ENCODE data around the gene RHOU.

Gene RHOU

GRCh38 chr1:228739826-228740225, 4.5 kb downstream of the RHOU start:
- DNase-seq = no peak

GRCh38 chr1:228740543-228741317, 5.5 kb downstream of the RHOU start:
- no peak for DNase-seq

GRCh38 chr1:228742281-228742860, 7.1 kb downstream of the RHOU start:
- DNase-seq = no peak

GRCh38 chr1:228743405-228743804, 8.1 kb downstream of the RHOU start:
- no peak for DNase-seq

GRCh38 chr1:228744356-228744755, 9.1 kb downstream of the RHOU start:
- no peak for DNase-seq

- no peak for DNase-seq
Measured at GRCh38 chr1:228744918-228745317, 9.6 kb downstream of the RHOU start.

GRCh38 chr1:228745497-228745896, 10.2 kb downstream of the RHOU start:
- DNase-seq = no peak

- DNase-seq = no peak
Measured at GRCh38 chr1:228747301-228747935, 12.1 kb downstream of the RHOU start.

GRCh38 chr1:228748029-228748428, 12.8 kb downstream of the RHOU start:
- no peak for DNase-seq

- no peak for DNase-seq
Measured at GRCh38 chr1:228748431-228748830, 13.2 kb downstream of the RHOU start.

- DNase-seq = no peak
Measured at GRCh38 chr1:228749765-228750164, 14.5 kb downstream of the RHOU start.

GRCh38 chr1:228750915-228751314, 15.6 kb downstream of the RHOU start:
- no peak for DNase-seq

GRCh38 chr1:228751360-228752098, 16.2 kb downstream of the RHOU start:
- no peak for DNase-seq

- DNase-seq = no peak
Measured at GRCh38 chr1:228752258-228752657, 17.0 kb downstream of the RHOU start.

GRCh38 chr1:228752675-228753265, 17.5 kb downstream of the RHOU start:
- no peak for DNase-seq

- no peak for DNase-seq
Measured at GRCh38 chr1:228753287-228753686, 18.0 kb downstream of the RHOU start.

GRCh38 chr1:228753786-228754360, 18.6 kb downstream of the RHOU start:
- DNase-seq = no peak

- DNase-seq = no peak
Measured at GRCh38 chr1:228754646-228755268, 19.5 kb downstream of the RHOU start.

- no peak for DNase-seq
Measured at GRCh38 chr1:228755800-228756199, 20.5 kb downstream of the RHOU start.

GRCh38 chr1:228756457-228756856, 21.2 kb downstream of the RHOU start:
- no peak for DNase-seq

- DNase-seq = no peak
Measured at GRCh38 chr1:228758447-228758846, 23.2 kb downstream of the RHOU start.

GRCh38 chr1:228760979-228761378, 25.7 kb downstream of the RHOU start:
- DNase-seq = no peak
